ENCODE results near the gene GPR89B.
"Not testable (repeated sequence)": the region's sequence is repeated elsewhere in the genome, so short reads cannot be mapped to it uniquely, and the experiment has no call there.

DNA sequence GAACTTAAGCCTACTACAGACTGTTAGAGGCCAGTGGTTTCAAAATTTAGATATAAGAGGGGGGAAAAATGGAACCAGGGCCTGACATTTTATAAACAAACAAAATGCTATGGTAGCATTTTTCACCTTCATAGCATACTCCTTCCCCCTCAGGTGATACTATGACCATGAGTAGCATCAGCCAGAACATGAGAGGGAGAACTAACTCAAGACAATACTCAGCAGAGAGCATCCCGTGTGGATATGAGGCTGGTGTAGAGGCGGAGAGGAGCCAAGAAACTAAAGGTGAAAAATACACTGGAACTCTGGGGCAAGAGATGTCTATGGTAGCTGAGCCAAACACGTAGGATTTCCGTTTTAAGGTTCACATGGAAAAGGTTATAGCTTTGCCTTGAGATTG lies 64.7 kb downstream of the GPR89B start:
- TF ChIP-seq, protein P1, sequence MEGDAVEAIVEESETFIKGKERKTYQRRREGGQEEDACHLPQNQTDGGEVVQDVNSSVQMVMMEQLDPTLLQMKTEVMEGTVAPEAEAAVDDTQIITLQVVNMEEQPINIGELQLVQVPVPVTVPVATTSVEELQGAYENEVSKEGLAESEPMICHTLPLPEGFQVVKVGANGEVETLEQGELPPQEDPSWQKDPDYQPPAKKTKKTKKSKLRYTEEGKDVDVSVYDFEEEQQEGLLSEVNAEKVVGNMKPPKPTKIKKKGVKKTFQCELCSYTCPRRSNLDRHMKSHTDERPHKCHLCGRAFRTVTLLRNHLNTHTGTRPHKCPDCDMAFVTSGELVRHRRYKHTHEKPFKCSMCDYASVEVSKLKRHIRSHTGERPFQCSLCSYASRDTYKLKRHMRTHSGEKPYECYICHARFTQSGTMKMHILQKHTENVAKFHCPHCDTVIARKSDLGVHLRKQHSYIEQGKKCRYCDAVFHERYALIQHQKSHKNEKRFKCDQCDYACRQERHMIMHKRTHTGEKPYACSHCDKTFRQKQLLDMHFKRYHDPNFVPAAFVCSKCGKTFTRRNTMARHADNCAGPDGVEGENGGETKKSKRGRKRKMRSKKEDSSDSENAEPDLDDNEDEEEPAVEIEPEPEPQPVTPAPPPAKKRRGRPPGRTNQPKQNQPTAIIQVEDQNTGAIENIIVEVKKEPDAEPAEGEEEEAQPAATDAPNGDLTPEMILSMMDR (IDR thresholded peaks at IDR 0.05; ENCODE audit: low read length), result not testable (repeated sequence)
- TF ChIP-seq EZH2 (IDR thresholded peaks at IDR 0.05; ENCODE audit: borderline replicate concordance, low read length), result not testable (repeated sequence)
